AG09309 (cell line): ENCODE data around the gene GON7.
"Not testable (repeated sequence)": the region's sequence is repeated elsewhere in the genome, so short reads cannot be mapped to it uniquely, and the experiment has no call there.

Source experiments
- DNase-seq: peaks from one replicate; pipeline ENCODE4 v3.0.0-alpha.2; 2010; ENCODE audit warnings: low read depth
- H3K4me3 ChIP-seq: 2 replicates; pipeline ENCODE4 v1.5.1; 2011; ENCODE audit warnings: mild to moderate bottlenecking, low read depth, low read length, moderate library complexity; ENCODE audit not compliant: control insufficient read depth
- TF ChIP-seq, protein P1 (sequence below): IDR thresholded peaks from 2 replicates; pipeline ENCODE4 v1.5.1; 2011; ENCODE audit warnings: mild to moderate bottlenecking, low read depth, low read length, inconsistent platforms; ENCODE audit not compliant: insufficient read depth, control insufficient read depth; ENCODE audit errors: missing control alignments

GON7 gene

DNA sequence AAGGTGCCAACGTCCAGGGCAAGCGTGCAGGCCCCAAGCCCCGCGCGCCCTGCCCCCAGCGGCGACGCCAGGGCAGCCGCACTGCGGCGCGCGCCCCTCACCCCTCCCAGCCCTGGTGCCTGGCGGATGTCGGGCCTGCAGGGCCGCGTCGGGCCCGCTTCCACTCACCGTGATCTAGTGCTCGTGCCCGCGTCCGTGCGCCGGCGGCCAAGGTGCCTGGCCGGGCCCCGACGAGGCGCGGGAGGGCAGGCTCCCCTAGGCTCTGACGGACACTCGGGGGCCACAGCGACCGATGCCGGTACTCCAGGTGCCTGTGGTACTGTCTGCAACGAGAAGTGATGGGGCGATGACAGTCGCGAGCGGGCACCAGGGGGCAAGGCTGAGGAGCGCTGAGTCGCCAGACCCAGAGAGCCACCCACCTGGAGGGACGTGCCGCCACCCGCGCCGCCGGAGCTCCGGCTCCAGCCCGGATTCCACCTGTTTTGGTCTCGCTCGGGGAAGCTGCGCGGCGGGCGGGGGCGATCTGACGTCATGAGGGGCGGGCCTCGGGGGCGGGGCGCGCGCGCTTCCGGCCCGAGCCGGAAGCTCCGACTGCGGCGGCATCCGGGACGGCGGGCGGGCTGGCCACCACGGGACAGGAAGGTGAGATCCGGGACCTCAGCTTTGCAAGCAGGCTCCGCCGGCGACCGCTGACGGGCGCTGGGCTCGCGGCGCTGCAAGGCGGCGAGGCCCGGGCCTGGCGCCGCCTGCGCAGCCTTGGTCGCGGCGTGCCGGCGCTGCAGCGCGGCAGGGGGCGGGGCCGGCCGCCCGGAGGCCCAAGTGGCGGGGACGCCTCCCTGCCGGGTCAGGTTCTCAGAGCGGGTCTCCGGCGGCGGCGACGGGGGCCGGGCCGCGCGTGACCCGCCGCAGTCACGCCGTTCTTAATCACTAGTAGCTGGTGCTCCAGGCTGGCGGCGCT, 22.2 kb downstream of the GON7 start, which contains the start of the genes LYSET and MOAP1:
TSS of gene LYSET (plus strand) at position 927 of the 958 bp plus-strand sequence. CDS start 89 bp downstream, outside the sequence.
TSS of gene MOAP1 (minus strand) at position 507 of the 958 bp plus-strand sequence. CDS start 655 bp downstream, outside the sequence.
- DNase-seq: peak; percentile 21
- peak within 1 kb of the TSS; percentile 86 for H3K4me3 ChIP-seq
- TF ChIP-seq, protein P1, sequence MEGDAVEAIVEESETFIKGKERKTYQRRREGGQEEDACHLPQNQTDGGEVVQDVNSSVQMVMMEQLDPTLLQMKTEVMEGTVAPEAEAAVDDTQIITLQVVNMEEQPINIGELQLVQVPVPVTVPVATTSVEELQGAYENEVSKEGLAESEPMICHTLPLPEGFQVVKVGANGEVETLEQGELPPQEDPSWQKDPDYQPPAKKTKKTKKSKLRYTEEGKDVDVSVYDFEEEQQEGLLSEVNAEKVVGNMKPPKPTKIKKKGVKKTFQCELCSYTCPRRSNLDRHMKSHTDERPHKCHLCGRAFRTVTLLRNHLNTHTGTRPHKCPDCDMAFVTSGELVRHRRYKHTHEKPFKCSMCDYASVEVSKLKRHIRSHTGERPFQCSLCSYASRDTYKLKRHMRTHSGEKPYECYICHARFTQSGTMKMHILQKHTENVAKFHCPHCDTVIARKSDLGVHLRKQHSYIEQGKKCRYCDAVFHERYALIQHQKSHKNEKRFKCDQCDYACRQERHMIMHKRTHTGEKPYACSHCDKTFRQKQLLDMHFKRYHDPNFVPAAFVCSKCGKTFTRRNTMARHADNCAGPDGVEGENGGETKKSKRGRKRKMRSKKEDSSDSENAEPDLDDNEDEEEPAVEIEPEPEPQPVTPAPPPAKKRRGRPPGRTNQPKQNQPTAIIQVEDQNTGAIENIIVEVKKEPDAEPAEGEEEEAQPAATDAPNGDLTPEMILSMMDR: no peak

DNA sequence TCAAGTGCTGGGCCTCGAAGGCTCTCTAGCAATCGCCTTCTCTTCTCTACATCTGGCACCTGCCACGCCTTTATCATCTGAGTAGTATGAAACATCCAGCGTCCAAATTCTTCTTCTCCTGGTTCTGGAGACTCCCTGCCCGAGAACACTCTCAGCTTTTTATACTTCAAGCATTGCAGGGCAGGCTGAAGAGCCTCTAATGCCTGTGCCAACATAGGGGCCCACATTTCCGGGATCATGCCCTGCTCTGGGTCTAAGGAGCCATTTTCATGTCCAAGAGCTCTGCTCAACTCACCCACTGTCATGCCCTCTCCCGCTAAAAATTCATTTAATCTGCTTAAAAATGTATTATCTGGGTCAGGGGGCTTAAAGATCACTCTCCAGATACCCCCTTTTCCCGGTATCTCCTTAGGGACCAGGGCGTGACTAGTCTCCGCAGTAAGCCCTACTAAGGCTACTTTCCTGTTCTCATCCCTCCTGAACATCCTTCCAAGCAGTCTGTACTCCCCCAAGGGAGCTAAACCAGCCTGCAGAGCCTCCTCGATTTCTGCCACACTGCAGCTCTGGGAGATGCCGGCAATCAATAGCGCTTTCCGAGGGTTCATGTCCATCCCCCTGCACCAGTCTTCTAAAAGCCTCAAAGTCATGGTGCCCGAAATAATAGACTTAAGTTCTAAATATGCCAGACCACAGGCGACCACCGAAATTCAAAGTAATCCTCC, 23.1 kb downstream of the GON7 start:
- TF ChIP-seq, protein P1: no peak
- no peak for DNase-seq
- peak overlapping the region; percentile 86 for H3K4me3 ChIP-seq

DNA sequence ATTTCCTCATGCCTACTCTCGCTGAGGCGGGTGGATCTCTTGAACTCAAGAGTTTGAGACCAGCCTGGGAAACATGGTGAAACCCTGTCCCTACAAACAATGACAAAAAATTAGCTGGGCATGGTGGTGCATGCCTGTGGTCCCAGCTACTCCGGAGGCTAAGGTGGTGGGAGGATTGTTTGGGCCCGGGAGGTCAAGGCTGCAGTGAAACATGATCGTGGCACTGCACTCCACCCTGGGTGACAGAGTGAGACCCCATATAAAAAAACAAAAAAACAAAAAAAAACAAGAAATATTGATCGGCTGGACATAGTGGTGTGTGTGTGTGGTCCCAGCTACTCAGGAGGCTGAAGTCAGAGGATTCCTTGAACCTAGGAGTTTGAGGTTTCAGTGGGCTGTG, 31.4 kb downstream of the GON7 start:
- H3K4me3 ChIP-seq: no peak overlapping the region
- no peak for DNase-seq
- TF ChIP-seq, protein P1: no peak

DNA sequence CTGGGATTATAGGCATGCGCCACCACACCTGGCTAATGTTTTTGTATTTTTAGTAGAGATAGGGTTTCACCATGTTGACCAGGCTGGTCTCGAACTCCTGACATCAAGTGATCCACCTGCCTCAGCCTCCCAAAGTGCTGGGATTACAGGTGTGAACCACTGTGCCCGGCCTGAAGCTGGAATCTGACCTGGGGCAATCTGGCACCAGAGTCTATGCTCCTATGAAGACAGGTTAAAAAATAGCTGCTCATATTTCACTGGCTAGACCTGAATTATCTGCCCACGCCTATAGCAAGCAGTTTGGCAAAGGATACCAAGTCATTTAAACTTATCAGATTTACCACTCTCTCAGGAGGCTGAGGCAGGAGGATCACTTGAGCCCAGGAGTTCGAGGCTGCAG, 32.1 kb downstream of the GON7 start:
- DNase-seq, H3K4me3 ChIP-seq: not testable (repeated sequence)

DNA sequence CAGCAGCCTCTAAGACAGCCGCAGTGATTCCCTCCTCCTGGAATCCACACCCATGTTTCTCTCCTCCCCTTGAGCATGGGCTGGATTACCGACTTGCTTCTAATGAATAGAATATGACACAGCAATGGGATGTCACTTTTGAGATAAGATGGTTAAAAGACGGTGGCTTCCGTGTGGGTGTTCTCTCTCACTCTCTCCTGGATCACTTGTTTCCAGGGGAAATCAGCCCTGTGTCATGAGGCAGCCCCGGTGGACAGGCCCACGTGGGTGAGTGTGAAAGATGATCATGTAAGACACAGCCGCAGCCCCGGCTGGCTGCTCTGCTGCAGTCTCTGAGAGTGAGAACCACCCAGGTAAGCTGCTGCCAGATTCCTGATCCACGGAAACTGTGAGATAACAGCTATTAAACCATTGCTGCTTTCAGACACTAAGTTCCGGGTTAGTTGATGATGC, 32.9 kb downstream of the GON7 start:
- TF ChIP-seq, protein P1: no peak
- no peak overlapping the region for H3K4me3 ChIP-seq
- no peak for DNase-seq

DNA sequence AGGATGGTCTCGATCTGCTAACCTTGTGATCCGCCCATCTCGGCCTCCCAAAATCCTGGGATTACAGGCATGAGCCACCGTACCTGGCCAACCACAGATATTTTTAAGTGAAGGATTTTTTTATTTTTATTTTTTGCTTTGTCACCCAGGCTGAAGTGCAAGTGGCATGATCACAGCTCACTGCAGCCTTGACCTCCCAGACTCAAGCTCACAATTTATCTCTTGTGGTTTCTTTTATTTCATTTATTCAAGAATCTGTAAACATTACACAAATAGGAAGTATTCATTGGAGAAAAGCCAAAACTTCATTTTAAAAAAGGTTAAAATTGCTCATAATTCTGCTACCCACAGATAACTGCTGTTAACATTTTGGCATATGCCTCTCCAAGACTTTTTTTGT, 35.5 kb downstream of the GON7 start:
- no peak for DNase-seq
- TF ChIP-seq, protein P1: no peak

GRCh38 chr14:93170141-93170540, 36.7 kb downstream of the GON7 start:
- not testable (repeated sequence) for H3K4me3 ChIP-seq, DNase-seq

More for the DNA sequence above, 35.5 kb downstream of the GON7 start:
- H3K4me3 ChIP-seq: no peak overlapping the region

DNA sequence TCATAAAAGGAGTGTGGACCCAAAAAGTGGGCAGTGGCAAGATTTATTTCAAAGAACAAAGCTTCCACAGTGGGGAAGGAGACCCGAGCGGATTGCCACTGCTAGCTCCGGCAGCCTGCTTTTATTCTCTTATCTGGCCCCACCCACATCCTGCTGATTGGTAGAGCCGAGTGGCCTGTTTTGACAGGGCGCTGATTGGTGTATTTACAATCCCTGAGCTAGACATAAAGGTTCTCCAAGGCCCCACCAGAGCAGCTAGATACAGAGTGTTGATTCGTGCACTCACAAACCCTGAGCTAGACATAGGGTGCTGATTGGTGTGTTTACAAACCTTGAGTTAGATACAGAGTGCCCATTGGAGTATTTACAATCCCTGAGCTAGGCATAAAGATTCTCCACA, 37.2 kb downstream of the GON7 start:
- H3K4me3 ChIP-seq, DNase-seq: not testable (repeated sequence)

GRCh38 chr14:93168610-93169009, 38.3 kb downstream of the GON7 start:
- H3K4me3 ChIP-seq, DNase-seq: not testable (repeated sequence)

GRCh38 chr14:93165271-93166265, 41.3 kb downstream of the GON7 start:
- not testable (repeated sequence) for DNase-seq, H3K4me3 ChIP-seq
